D721Med (cell line): Measurements from ENCODE around the gene C9orf72.
"Not testable (repeated sequence)": the region's sequence is repeated elsewhere in the genome, so short reads cannot be mapped to it uniquely, and the experiment has no call there.

Experiments
- DNase-seq: peaks from one replicate; pipeline ENCODE4 v3.0.0; 2011; ENCODE audit warnings: low spot score; ENCODE audit not compliant: insufficient read length
- FAIRE-seq: peaks from 2 replicates; lab custom pipeline; 2011; peaks lifted over from hg19 to GRCh38; lab: Jason Lieb, UNC
- TF ChIP-seq, protein P1 (sequence below): IDR thresholded peaks from 2 replicates; pipeline ENCODE4 v1.5.1; 2012; ENCODE audit warnings: mild to moderate bottlenecking, control low read depth; ENCODE audit not compliant: insufficient read depth; ENCODE audit errors: missing control alignments

Gene C9orf72

GRCh38 chr9:27504259-27504658, 69.0 kb downstream of the C9orf72 start:
- TF ChIP-seq, protein P1, sequence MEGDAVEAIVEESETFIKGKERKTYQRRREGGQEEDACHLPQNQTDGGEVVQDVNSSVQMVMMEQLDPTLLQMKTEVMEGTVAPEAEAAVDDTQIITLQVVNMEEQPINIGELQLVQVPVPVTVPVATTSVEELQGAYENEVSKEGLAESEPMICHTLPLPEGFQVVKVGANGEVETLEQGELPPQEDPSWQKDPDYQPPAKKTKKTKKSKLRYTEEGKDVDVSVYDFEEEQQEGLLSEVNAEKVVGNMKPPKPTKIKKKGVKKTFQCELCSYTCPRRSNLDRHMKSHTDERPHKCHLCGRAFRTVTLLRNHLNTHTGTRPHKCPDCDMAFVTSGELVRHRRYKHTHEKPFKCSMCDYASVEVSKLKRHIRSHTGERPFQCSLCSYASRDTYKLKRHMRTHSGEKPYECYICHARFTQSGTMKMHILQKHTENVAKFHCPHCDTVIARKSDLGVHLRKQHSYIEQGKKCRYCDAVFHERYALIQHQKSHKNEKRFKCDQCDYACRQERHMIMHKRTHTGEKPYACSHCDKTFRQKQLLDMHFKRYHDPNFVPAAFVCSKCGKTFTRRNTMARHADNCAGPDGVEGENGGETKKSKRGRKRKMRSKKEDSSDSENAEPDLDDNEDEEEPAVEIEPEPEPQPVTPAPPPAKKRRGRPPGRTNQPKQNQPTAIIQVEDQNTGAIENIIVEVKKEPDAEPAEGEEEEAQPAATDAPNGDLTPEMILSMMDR: no peak
- DNase-seq (no peak), FAIRE-seq (no peak)

GRCh38 chr9:27503623-27504022, 69.7 kb downstream of the C9orf72 start:
- TF ChIP-seq, protein P1: no peak
- FAIRE-seq (no peak), DNase-seq (no peak)

DNA sequence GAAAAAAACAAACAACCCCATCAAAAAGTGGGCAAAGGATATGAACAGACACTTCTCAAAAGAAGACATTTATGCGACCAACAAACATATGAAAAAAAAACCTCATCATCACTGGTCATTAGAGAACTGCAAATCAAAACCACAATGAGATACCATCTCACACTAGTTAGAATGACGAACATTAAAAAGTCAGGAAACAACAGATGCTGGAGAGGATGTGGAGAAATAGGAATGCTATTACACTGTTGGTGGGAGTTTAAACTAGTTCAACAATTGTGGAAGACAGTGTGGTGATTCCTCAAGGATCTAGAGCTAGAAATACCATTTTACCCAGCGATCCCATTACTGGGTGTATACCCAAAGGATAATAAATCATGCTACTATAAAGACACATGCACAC, 72.4 kb downstream of the C9orf72 start:
- FAIRE-seq, DNase-seq: not testable (repeated sequence)

- DNase-seq (no peak), FAIRE-seq (no peak)
- TF ChIP-seq, protein P1: no peak
Measured at GRCh38 chr9:27499451-27499850, 73.8 kb downstream of the C9orf72 start.

DNA sequence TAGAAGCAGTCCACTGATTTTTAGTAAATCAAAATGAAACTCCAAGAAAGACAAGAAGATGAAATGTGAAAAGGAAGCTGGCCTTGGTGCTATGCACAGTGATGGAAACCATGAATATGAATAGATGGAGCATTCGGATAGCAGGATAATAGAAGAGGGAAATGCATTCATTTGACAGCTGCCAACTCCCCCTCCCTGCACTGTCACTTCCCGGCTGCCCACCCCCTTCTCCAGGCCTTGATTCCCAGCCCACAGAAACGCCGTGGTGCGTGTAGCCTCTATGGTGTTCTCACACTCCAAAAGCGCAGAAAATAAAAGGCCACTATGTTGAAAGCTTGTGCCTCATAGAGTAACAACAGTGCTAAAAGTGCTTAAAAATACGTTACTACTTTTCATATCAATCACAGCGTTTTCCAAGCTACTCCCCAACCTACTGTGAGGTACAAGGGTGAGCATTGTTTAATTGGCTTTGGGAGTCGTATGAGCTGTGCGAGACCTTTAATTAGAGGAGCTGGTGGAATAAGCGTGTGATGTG, 75.3 kb downstream of the C9orf72 start:
- TF ChIP-seq, protein P1: no peak
- FAIRE-seq: no peak
- no peak for DNase-seq
